ENCODE measurements around the gene CCND1.

CCND1 gene

DNA sequence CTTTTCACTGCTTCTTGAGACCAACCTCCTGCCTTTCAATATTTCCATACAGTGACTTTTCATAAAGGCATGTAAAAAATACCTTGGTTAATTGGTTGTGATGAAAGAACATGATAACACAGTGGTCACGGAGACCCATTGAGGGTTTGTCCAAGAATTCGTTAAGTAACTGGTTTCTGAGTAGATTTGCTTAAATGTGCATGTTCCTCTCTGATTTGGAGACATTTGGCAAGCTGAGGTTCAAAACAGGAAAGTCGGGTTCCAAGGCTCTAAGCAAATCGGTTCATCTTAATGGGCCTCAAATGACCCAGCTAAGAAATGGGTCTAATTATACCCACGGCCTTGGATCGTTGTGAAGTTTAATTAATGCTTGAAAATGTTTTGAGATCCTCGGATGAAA is 36.9 kb upstream of the CCND1 start:
- Histone ChIP-seq H3K27me3 (ENCODE audit: control insufficient read depth, insufficient read depth, low read length) (no peaks in the 10 kb centered on the region), H3K36me3 (ENCODE audit: control insufficient read depth, insufficient read depth, low read length) (no peaks in the 10 kb centered on the region), H3K4me3 (ENCODE audit: low read depth, low read length) (no peak overlapping the region), H3K9ac (ENCODE audit: low read depth, low read length) (no peak overlapping the region), H3K4me1 (ENCODE audit: control insufficient read depth, insufficient read depth, low read length) (peaks cover 12% of the 10 kb centered on the region), H3K9me3 (ENCODE audit: control insufficient read depth, insufficient read depth, low read length) (no peaks in the 10 kb centered on the region)

GRCh38 chr11:69605737-69606526 is 35.0 kb upstream of the CCND1 start:
- H3K4me3 ChIP-seq (ENCODE audit: low read depth, low read length): no peak overlapping the region
- H3K4me1 ChIP-seq (ENCODE audit: control insufficient read depth, insufficient read depth, low read length): peaks cover 12% of the 10 kb centered on the region
- no peak overlapping the region for H3K9ac ChIP-seq (ENCODE audit: low read depth, low read length)
- H3K36me3 ChIP-seq (ENCODE audit: control insufficient read depth, insufficient read depth, low read length): no peaks in the 10 kb centered on the region
- no peaks in the 10 kb centered on the region for H3K27me3 ChIP-seq (ENCODE audit: control insufficient read depth, insufficient read depth, low read length)
- no peaks in the 10 kb centered on the region for H3K9me3 ChIP-seq (ENCODE audit: control insufficient read depth, insufficient read depth, low read length)

DNA sequence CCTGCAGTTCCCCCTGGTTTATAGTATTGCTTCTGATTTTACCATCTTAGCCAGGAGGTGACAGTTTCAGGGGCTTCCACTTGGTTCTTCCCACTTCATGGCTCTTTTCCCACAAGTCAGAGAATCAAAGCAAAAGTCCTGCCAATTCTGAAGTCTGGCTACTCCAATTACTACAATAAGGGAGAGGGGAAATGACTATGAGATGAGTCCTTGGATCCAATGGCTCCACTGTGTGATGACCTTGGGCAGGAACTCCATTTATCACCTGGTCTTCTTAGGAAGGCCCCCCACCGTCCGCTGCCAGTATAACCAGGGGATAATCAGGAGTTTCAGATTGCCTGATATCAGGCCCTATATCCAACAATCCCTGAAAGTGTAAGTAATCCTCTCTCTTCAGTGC is 31.6 kb upstream of the CCND1 start:
- Histone ChIP-seq H3K4me1 (ENCODE audit: control insufficient read depth, insufficient read depth, low read length) (no peaks in the 10 kb centered on the region), H3K9me3 (ENCODE audit: control insufficient read depth, insufficient read depth, low read length) (no peaks in the 10 kb centered on the region), H3K4me3 (ENCODE audit: low read depth, low read length) (no peak overlapping the region), H3K27me3 (ENCODE audit: control insufficient read depth, insufficient read depth, low read length) (no peaks in the 10 kb centered on the region), H3K9ac (ENCODE audit: low read depth, low read length) (no peak overlapping the region), H3K36me3 (ENCODE audit: control insufficient read depth, insufficient read depth, low read length) (no peaks in the 10 kb centered on the region)

DNA sequence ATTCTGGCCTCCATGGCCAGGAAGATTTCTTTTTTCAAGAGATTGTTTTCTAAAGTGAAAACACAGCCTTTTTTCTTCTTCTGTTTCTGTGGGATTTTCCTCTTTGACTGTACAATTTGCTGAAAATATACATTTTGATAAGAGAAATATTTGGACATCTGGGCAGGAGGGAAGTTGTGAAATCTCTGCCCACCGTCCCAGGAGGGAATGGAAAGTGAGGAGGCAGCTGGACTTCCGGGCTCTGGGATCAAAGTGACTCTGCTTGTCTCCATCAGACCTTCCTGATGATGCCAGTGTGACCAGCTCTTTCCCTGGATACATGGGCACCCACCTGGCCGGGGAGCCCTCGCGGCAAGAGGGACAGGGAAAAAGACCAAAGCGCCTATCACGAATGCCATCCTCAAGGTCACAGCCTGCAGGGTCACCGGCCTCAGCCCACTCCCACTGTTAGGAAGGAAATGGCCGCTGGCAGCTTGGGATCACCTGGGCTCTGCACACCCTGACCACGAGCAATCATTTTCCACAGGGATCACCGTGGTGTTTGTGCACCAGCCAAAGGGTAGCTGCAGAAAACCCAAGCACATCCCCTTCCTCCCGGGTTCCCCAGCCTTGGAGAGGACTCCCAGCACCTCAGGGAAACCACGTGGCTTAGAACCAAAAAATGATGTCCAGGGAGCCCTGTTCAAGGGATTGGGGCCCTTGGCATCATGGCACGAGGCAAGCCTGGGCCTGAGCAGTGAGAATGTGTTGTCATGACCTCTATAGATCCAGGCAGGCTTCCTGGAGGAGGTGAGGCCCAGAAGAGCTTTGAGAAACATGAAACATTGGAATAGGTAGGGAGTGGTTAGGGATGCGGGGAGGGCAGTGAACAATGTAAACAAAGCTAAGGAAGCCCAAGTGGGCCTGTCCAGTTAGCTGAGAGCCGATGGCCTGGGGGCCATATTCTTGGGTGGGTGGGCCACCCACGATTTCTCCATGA is 29.1 kb upstream of the CCND1 start:
- Histone ChIP-seq H3K9me3 (ENCODE audit: control insufficient read depth, insufficient read depth, low read length) (no peaks in the 10 kb centered on the region), H3K4me1 (ENCODE audit: control insufficient read depth, insufficient read depth, low read length) (no peaks in the 10 kb centered on the region), H3K36me3 (ENCODE audit: control insufficient read depth, insufficient read depth, low read length) (no peaks in the 10 kb centered on the region), H3K27me3 (ENCODE audit: control insufficient read depth, insufficient read depth, low read length) (no peaks in the 10 kb centered on the region), H3K9ac (ENCODE audit: low read depth, low read length) (no peak overlapping the region), H3K4me3 (ENCODE audit: low read depth, low read length) (no peak overlapping the region)

GRCh38 chr11:69613594-69613993 is 27.4 kb upstream of the CCND1 start:
- Histone ChIP-seq H3K9me3 (ENCODE audit: control insufficient read depth, insufficient read depth, low read length) (no peaks in the 10 kb centered on the region), H3K4me1 (ENCODE audit: control insufficient read depth, insufficient read depth, low read length) (no peaks in the 10 kb centered on the region), H3K4me3 (ENCODE audit: low read depth, low read length) (no peak overlapping the region), H3K27me3 (ENCODE audit: control insufficient read depth, insufficient read depth, low read length) (no peaks in the 10 kb centered on the region), H3K36me3 (ENCODE audit: control insufficient read depth, insufficient read depth, low read length) (no peaks in the 10 kb centered on the region), H3K9ac (ENCODE audit: low read depth, low read length) (no peak overlapping the region)

DNA sequence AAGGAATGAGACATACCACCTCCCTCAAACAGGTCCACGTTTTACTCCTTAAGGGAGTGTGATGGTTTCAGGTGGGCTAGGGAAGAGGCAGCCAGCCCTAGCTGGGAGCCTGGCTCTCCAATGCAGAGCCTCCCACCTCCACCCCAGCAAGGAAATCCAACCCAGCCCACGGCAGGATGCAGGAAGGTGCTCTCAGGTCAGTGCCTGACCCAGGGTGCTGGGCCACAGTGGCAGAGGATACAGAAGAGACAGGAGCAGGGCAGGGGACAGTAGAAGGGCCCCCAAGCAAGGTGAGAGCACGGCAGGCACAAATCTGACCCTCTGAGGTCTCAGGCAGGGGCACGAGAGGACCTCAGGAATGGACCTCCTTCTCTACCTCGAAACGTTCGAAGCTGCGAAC is 26.9 kb upstream of the CCND1 start:
- Histone ChIP-seq H3K4me1 (ENCODE audit: control insufficient read depth, insufficient read depth, low read length) (no peaks in the 10 kb centered on the region), H3K27me3 (ENCODE audit: control insufficient read depth, insufficient read depth, low read length) (no peaks in the 10 kb centered on the region), H3K9me3 (ENCODE audit: control insufficient read depth, insufficient read depth, low read length) (no peaks in the 10 kb centered on the region), H3K4me3 (ENCODE audit: low read depth, low read length) (no peak overlapping the region), H3K9ac (ENCODE audit: low read depth, low read length) (no peak overlapping the region), H3K36me3 (ENCODE audit: control insufficient read depth, insufficient read depth, low read length) (no peaks in the 10 kb centered on the region)

DNA sequence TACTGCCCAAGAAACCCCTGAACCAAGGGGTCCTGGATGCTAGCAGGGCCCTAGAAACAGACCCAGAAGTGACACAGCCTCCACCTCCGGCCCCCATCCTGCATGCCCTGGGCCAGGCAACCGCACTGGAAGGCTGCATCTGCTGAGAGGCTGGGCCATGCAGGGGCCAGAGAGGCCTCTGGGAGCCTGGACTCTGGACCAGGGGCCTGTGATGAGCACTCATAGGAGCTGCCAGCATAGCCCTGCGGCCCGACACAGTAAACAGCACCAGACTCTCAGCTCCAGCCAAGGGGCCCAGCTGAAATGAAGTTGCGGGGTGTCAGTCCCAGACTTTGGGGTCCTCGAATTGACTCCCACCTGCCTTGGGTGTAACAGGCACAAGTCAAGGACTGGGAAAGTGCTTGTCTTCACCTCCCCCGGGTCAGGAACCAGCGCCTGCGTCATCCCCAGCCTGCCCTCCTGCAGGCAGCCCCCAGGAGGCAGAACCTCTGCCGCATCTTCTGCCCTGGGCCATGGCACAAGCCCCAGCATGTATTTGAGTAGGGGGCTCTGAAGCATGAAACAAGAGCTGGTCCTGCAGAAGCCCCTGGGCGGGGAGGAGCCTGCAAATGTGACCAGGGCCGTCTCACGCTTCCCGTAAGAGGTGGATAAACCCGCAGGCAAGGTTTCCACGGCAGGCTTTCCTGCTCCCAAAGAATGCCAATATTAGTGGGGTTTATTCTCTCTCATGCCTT is 25.2 kb upstream of the CCND1 start:
- no peak overlapping the region for H3K4me3 ChIP-seq (ENCODE audit: low read depth, low read length)

DNA sequence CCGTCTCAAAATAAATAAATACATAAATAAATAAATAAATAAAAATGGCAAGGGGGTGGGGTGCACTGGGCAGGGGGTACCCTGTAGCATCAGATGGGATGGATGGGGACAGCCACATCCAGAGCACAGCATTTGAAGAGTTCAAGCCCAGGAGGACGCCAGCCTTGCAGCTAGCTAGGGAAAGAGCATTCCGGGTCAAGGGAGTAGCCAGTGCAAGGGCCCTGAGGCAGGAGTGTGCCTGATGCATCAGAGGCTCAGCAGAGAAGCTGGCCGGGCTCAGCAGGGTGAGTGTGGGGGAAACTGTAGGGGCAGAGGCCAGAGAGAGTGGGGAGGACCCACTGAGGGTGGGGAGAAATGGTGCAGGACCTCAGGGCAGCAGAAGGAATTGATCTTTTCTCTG is 23.7 kb upstream of the CCND1 start:
- H3K36me3 ChIP-seq (ENCODE audit: control insufficient read depth, insufficient read depth, low read length): no peaks in the 10 kb centered on the region
- H3K9me3 ChIP-seq (ENCODE audit: control insufficient read depth, insufficient read depth, low read length): no peaks in the 10 kb centered on the region
- no peak overlapping the region for H3K9ac ChIP-seq (ENCODE audit: low read depth, low read length)
- H3K4me1 ChIP-seq (ENCODE audit: control insufficient read depth, insufficient read depth, low read length): no peaks in the 10 kb centered on the region
- no peak overlapping the region for H3K4me3 ChIP-seq (ENCODE audit: low read depth, low read length)
- H3K27me3 ChIP-seq (ENCODE audit: control insufficient read depth, insufficient read depth, low read length): no peaks in the 10 kb centered on the region

More for the DNA sequence above, 25.2 kb upstream of the CCND1 start:
- H3K9ac ChIP-seq (ENCODE audit: low read depth, low read length): no peak overlapping the region
- no peaks in the 10 kb centered on the region for H3K4me1 ChIP-seq (ENCODE audit: control insufficient read depth, insufficient read depth, low read length)
- H3K36me3 ChIP-seq (ENCODE audit: control insufficient read depth, insufficient read depth, low read length): no peaks in the 10 kb centered on the region
- H3K27me3 ChIP-seq (ENCODE audit: control insufficient read depth, insufficient read depth, low read length): no peaks in the 10 kb centered on the region
- no peaks in the 10 kb centered on the region for H3K9me3 ChIP-seq (ENCODE audit: control insufficient read depth, insufficient read depth, low read length)

DNA sequence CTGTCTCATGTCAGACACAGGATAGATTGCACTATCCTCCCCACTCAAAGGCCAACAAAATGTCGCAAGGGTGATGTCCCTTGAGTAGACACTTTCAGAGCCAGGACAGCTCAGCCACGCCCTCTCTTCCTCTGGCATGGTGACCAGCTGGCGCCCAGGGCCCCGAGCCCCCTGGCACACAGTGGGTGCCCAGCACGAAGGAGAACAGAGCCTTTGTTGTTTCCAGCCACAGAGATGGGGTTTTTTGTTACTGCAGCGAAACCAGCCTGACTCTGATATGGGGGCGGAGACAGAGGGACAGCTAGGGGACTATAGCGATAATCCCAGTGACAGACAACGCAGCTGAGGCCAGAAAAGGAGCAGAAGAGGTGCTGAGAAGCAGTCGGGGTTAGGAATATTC is 23.3 kb upstream of the CCND1 start:
- Histone ChIP-seq H3K9ac (ENCODE audit: low read depth, low read length) (no peak overlapping the region), H3K9me3 (ENCODE audit: control insufficient read depth, insufficient read depth, low read length) (no peaks in the 10 kb centered on the region), H3K27me3 (ENCODE audit: control insufficient read depth, insufficient read depth, low read length) (no peaks in the 10 kb centered on the region), H3K4me1 (ENCODE audit: control insufficient read depth, insufficient read depth, low read length) (no peaks in the 10 kb centered on the region), H3K4me3 (ENCODE audit: low read depth, low read length) (no peak overlapping the region), H3K36me3 (ENCODE audit: control insufficient read depth, insufficient read depth, low read length) (no peaks in the 10 kb centered on the region)

DNA sequence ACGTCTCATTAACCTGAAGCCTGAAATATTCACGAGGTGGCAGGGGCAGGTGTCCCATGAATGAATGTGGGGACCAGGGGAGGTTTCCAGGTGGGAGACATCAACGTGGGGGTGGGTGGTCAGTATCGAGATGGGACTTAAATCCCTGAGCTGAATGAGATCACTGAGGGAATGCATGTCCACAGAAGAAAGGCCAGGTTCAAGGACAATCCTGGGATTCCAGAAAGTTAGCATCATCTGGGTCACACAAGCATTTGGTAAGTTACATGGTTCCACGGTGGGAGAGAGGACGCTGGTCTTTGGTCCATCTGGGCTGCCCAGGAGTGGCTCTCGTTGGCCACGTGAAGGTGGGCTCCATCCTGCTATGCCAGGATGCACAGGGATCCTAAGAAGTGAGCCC is 22.7 kb upstream of the CCND1 start:
- H3K4me1 ChIP-seq (ENCODE audit: control insufficient read depth, insufficient read depth, low read length): no peaks in the 10 kb centered on the region
- H3K27me3 ChIP-seq (ENCODE audit: control insufficient read depth, insufficient read depth, low read length): no peaks in the 10 kb centered on the region
- no peak overlapping the region for H3K9ac ChIP-seq (ENCODE audit: low read depth, low read length)
- H3K4me3 ChIP-seq (ENCODE audit: low read depth, low read length): no peak overlapping the region
- H3K36me3 ChIP-seq (ENCODE audit: control insufficient read depth, insufficient read depth, low read length): no peaks in the 10 kb centered on the region
- H3K9me3 ChIP-seq (ENCODE audit: control insufficient read depth, insufficient read depth, low read length): no peaks in the 10 kb centered on the region

DNA sequence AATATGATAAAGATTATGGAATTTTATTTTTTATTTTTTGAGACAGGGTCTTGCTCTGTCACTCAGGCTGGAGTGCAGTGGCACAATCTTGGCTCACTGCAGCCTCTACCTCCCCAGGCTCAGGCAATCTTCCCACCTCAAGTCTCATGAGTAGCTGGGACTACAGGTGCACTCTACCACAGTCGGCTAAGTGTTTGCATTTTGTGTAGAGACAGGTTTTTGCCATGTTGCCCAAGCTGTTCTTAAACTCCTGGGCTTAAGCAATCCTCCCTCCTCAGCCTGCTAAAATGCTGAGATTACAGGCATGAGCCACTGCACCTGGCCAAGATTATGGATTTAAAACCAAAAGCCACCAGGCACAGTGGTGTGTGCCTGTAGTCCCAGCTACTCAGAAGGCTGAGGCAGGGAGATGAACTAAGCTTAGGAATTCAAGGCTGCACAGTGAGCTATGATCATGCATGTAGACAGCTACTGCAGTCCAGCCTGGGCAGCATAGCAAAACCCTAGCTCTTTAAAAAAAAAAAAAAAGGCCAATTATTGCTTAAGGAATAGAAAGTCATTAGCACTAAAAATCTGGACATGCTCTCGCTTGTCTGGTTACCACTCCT is 20.2 kb upstream of the CCND1 start:
- Histone ChIP-seq H3K27me3 (ENCODE audit: control insufficient read depth, insufficient read depth, low read length) (no peaks in the 10 kb centered on the region), H3K4me3 (ENCODE audit: low read depth, low read length) (no peak overlapping the region), H3K4me1 (ENCODE audit: control insufficient read depth, insufficient read depth, low read length) (no peaks in the 10 kb centered on the region)

More for the DNA sequence above, 20.2 kb upstream of the CCND1 start:
- Histone ChIP-seq H3K36me3 (ENCODE audit: control insufficient read depth, insufficient read depth, low read length) (no peaks in the 10 kb centered on the region), H3K9me3 (ENCODE audit: control insufficient read depth, insufficient read depth, low read length) (no peaks in the 10 kb centered on the region), H3K9ac (ENCODE audit: low read depth, low read length) (no peak overlapping the region)

Measured in iPS-15b (cell line).